Thoracic aorta (tissue), 2 donors: ENCODE data around the gene RNF224. TPM values are rescaled to one million over a fixed set of nuclear protein-coding genes. Genes with fewer than 3 reads are reported as not detected.
A peak's percentile ranks its signal among the peaks of the same experiment; 100 is the strongest.

Experiments used
- ATAC-seq: fragments of 150-250 bp; one replicate; pipeline ENCODE4 v1.8.0; 2017; ENCODE audit warnings: low read depth; ENCODE audit not compliant: insufficient number of reproducible peaks, low FRiP score
- DNase-seq: peaks from one replicate; pipeline ENCODE4 v3.0.0-alpha.2; 2020; ENCODE audit warnings: low spot score
- H3K27ac ChIP-seq, 2 donors: fragments of 200-600 bp; sonication (generic); 1 replicate in 1 of 2; 2 replicates in 1 of 2; pipeline ENCODE4 v1.5.1; 2016; ENCODE audit warnings: mild to moderate bottlenecking in 2 of 2, moderate library complexity in 2 of 2
- H3K27me3 ChIP-seq: fragments of 200-600 bp; sonication (generic); replicated peaks from 2 replicates; pipeline ENCODE4 v1.6.0; 2016; ENCODE audit warnings: mild to moderate bottlenecking; ENCODE audit not compliant: insufficient read depth
- H3K36me3 ChIP-seq: fragments of 200-600 bp; sonication (generic); one replicate; pipeline ENCODE4 v1.5.1; 2016
- H3K4me1 ChIP-seq, 2 donors: fragments of 200-600 bp; sonication (generic); 1 replicate in 1 of 2; 2 replicates in 1 of 2; pipeline versions ENCODE4 v1.5.1 to v1.6.0; 2016; ENCODE audit warnings: low read depth in 2 of 2, mild to moderate bottlenecking in 1 of 2; ENCODE audit not compliant: control insufficient read depth in 1 of 2
- H3K4me3 ChIP-seq: fragments of 200-600 bp; sonication (generic); 2 replicates; pipeline ENCODE4 v1.5.1; 2016; ENCODE audit warnings: mild to moderate bottlenecking
- H3K9me3 ChIP-seq: fragments of 200-600 bp; sonication (generic); 2 replicates; pipeline ENCODE4 v1.5.1; 2016
- total RNA-seq, 2 donors: library from RNA; depleted of rRNA; stranded (reverse); fragments of >200 nt; gene quantifications; one replicate each; pipeline versions ENCODE4 v1.1.0 to v1.2.3, GENCODE V29; 2016
- TF ChIP-seq, protein P1 (sequence below): fragments of 200-600 bp; sonication (generic); IDR thresholded peaks from one replicate; pipeline ENCODE4 v1.5.1; 2019; ENCODE audit warnings: antibody characterized with exemption

Gene RNF224
- total RNA-seq, 2 donors from 2014 or later: not detected

GRCh38 chr9:137277329-137278041 is 50.2 kb downstream of the RNF224 start, which contains the start of gene TOR4A:
TSS of gene TOR4A (plus strand) at chr9:137277726. CDS start at chr9:137278690, 964 bp downstream.
- TF ChIP-seq, protein P1, sequence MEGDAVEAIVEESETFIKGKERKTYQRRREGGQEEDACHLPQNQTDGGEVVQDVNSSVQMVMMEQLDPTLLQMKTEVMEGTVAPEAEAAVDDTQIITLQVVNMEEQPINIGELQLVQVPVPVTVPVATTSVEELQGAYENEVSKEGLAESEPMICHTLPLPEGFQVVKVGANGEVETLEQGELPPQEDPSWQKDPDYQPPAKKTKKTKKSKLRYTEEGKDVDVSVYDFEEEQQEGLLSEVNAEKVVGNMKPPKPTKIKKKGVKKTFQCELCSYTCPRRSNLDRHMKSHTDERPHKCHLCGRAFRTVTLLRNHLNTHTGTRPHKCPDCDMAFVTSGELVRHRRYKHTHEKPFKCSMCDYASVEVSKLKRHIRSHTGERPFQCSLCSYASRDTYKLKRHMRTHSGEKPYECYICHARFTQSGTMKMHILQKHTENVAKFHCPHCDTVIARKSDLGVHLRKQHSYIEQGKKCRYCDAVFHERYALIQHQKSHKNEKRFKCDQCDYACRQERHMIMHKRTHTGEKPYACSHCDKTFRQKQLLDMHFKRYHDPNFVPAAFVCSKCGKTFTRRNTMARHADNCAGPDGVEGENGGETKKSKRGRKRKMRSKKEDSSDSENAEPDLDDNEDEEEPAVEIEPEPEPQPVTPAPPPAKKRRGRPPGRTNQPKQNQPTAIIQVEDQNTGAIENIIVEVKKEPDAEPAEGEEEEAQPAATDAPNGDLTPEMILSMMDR: no peak
- H3K4me3 ChIP-seq: peak within 1 kb of the TSS; percentile 86
- H3K27ac ChIP-seq: peak within 1 kb of the TSS; percentile 80 to 86
- DNase-seq (peak; percentile 66), ATAC-seq (peak; percentile 62)
- H3K36me3 ChIP-seq: peaks cover 10% of the 10 kb centered on the region
- H3K9me3 ChIP-seq: no peaks in the 10 kb centered on the region
- H3K27me3 ChIP-seq: no peaks in the 10 kb centered on the region
- peaks cover 14 to 27% of the 10 kb centered on the region in 2 donors for H3K4me1 ChIP-seq

DNA sequence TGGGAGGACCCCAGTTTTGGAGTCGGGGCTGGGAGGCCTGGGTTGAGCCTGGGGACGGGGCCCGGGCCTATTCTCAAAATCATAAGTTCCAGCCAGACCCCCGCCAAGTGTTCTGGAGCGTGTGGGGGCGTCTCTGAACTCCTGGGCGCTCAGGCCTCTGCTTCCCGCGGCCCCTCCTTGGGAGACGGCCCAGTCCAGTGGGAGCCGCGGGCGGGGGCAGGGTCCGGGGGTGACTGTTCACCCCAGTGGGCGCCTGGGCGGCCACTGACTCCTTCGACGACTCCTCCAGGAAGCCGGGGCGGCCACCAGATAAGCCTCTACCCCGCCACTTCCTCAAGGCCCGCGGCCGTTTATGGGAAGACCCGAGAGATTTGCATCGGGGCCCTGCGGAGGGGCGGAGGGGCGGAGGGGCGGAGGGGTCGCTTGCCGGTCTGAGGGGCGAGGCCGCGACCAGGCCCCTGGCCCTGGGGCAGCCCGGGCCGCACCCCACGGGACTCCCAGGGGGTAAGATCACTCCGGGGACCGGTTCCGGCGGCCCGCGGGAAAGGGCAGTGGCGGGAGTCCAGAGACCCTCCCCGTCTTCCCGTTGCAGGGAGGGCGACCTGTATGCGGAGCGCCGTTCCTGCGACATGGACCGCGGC is 50.9 kb downstream of the RNF224 start:
- Histone ChIP-seq H3K4me3 (peak overlapping the region; percentile 86), H3K4me1 (peaks cover 14 to 27% of the 10 kb centered on the region in 2 donors), H3K9me3 (no peaks in the 10 kb centered on the region), H3K36me3 (peaks cover 3% of the 10 kb centered on the region), H3K27ac (peak overlapping the region; percentile 23 to 86), H3K27me3 (no peaks in the 10 kb centered on the region)
- TF ChIP-seq, protein P1: no peak
- DNase-seq (no peak), ATAC-seq (no peak)

Other genes starting within 250 kb of the RNF224 start
- 10 to 100 TPM; 66.1 to 89.5 TPM for gene PTGDS, start 250.0 kb upstream of the RNF224 start, total RNA-seq
- gene LCNL1, start 244.5 kb upstream of the RNF224 start, total RNA-seq: not detected
- 10 to 100 TPM; 49.9 to 57.3 TPM for gene PAXX, start 235.1 kb upstream of the RNF224 start, total RNA-seq
- 1 to 10 TPM; 1.4 to 8.7 TPM for gene CLIC3, start 230.9 kb upstream of the RNF224 start, total RNA-seq
- gene ABCA2, start 199.3 kb upstream of the RNF224 start, total RNA-seq: 10 to 100 TPM; 37.2 to 60.5 TPM
- not detected for gene FUT7, start 195.4 kb upstream of the RNF224 start, total RNA-seq
- 10 to 100 TPM; 71.5 to 95.8 TPM for gene NPDC1, start 181.3 kb upstream of the RNF224 start, total RNA-seq
- under 1 TPM; 0.92 to 0.95 TPM for gene ENTPD2, start 173.4 kb upstream of the RNF224 start, total RNA-seq
- under 1 TPM; 0.41 to 0.92 TPM for gene SAPCD2, start 156.9 kb upstream of the RNF224 start, total RNA-seq
- gene UAP1L1, start 150.0 kb upstream of the RNF224 start, total RNA-seq: 10 to 100 TPM in 1 of 2 donors, 1 to 10 TPM in 1; 9.6 to 11.4 TPM
- gene MAN1B1, start 140.5 kb upstream of the RNF224 start, total RNA-seq: 10 to 100 TPM; 32.9 to 52.9 TPM
- 100 to 1,000 TPM; 100 to 148 TPM for gene DPP7, start 112.8 kb upstream of the RNF224 start, total RNA-seq
- gene GRIN1, start 88.3 kb upstream of the RNF224 start, total RNA-seq: not detected
- gene LRRC26, start 57.5 kb upstream of the RNF224 start, total RNA-seq: not detected
- not detected for gene TMEM210, start 55.4 kb upstream of the RNF224 start, total RNA-seq
- 10 to 100 TPM; 25.2 to 43.0 TPM for gene ANAPC2, start 38.9 kb upstream of the RNF224 start, total RNA-seq
- 10 to 100 TPM; 40.6 to 67.1 TPM for gene SSNA1, start 38.8 kb upstream of the RNF224 start, total RNA-seq
- 1 to 10 TPM; 4.7 to 5.6 TPM for gene TPRN, start 26.8 kb upstream of the RNF224 start, total RNA-seq
- 10 to 100 TPM; 12.0 to 35.2 TPM for gene TMEM203, start 21.9 kb upstream of the RNF224 start, total RNA-seq
- gene NDOR1, start 21.8 kb upstream of the RNF224 start, total RNA-seq: 10 to 100 TPM; 13.3 to 17.7 TPM
- gene RNF208, start 5.3 kb upstream of the RNF224 start, total RNA-seq: 1 to 10 TPM in 1 of 2 donors, not detected in 1; 3.7 TPM
- gene CYSRT1, start 2.3 kb upstream of the RNF224 start, total RNA-seq: not detected
- under 1 TPM in 1 of 2 donors, not detected in 1; 0.54 TPM for gene SLC34A3, start 3.4 kb downstream of the RNF224 start, total RNA-seq
- 100 to 1,000 TPM; 172 to 193 TPM for gene TUBB4B, start 13.8 kb downstream of the RNF224 start, total RNA-seq
- gene STPG3, start 23.8 kb downstream of the RNF224 start, total RNA-seq: not detected
- gene NELFB, start 27.8 kb downstream of the RNF224 start, total RNA-seq: 10 to 100 TPM; 37.2 to 40.6 TPM
- gene TOR4A, start 50.2 kb downstream of the RNF224 start, total RNA-seq: 10 to 100 TPM; 26.4 to 43.5 TPM
- gene NRARP, start 74.8 kb downstream of the RNF224 start, total RNA-seq: 10 to 100 TPM in 1 of 2 donors, 1 to 10 TPM in 1; 8.5 to 16.9 TPM
- gene EXD3, start 195.7 kb downstream of the RNF224 start, total RNA-seq: 10 to 100 TPM; 22.7 to 29.4 TPM
- gene NOXA1, start 195.9 kb downstream of the RNF224 start, total RNA-seq: 1 to 10 TPM; 3.5 to 9.6 TPM
- not detected for gene ENTPD8, start 213.9 kb downstream of the RNF224 start, total RNA-seq
- 100 to 1,000 TPM; 168 to 251 TPM for gene NSMF, start 231.8 kb downstream of the RNF224 start, total RNA-seq